EH (cell line): ENCODE data around the gene TFG.
A peak's percentile ranks its signal among the peaks of the same experiment; 100 is the strongest.
"Not testable (repeated sequence)": the region's sequence is repeated elsewhere in the genome, so short reads cannot be mapped to it uniquely, and the experiment has no call there.

Experiments used
- DNase-seq: peaks from one replicate; pipeline ENCODE4 v3.0.0-alpha.2; 2015; ENCODE audit warnings: low read depth

The TFG gene

DNA sequence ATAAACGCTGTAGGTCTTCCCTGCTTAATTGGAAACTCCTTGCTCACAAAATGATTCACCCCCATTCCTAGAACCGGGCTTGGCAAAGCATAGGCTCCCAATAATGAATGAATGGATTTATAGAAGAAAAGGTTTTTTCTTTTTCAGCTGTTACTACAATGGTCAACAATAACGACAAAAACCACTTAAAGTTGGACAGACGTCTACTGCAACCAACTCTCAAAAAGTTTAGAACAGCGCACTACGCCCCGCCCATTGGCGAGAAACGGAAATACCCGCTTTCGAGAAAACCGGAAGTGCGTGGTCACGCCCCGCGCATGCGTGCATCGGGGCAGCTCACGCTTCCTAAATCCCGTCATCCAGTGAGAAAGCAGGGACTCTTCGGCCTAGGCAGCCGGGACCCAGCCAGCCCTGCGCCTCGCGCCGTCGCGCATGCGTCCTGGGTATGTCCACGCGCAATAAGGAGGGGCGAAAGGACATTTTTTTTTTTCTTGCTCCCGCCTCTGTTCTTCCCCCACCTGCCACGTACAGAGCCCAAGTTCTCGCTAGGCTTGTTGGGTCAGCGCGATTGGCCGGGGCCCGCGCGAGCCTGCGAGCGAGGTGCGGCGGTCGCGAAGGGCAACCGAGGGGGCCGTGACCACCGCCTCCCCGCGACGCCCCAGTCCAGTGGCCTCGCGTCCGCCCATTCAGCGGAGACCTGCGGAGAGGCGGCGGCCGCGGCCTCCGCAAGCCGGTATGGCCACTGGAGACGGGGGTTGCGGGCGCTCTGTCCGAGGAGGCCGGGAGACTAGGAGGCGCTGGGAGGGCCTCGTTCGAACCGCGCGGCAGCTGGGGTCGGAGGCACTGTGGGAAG, at the start of gene TFG:
Gene TFG (plus strand): TSS at position 506 of the 853 bp plus-strand sequence. CDS start 4,192 bp downstream, outside the sequence.
- DNase-seq: peak; percentile 99

DNA sequence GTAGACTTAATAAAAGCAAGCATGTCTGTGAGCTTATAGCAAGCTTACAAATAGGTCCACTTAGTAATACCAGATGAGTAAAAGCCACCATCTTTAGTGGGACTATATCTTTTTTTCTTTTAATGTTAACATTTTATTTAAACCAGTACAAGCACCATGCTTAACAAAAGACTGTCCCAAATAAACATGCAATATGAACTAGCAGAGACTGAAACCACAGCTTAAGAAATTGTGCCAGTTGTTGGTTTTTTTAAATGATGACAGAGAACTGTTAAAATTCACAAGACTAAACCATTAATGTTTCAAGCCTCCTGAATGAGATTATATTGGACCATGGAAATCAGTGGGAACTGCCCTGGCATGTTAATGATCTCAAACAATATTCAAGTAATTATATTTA, 48.0 kb upstream of the TFG start:
- DNase-seq: not testable (repeated sequence)

DNA sequence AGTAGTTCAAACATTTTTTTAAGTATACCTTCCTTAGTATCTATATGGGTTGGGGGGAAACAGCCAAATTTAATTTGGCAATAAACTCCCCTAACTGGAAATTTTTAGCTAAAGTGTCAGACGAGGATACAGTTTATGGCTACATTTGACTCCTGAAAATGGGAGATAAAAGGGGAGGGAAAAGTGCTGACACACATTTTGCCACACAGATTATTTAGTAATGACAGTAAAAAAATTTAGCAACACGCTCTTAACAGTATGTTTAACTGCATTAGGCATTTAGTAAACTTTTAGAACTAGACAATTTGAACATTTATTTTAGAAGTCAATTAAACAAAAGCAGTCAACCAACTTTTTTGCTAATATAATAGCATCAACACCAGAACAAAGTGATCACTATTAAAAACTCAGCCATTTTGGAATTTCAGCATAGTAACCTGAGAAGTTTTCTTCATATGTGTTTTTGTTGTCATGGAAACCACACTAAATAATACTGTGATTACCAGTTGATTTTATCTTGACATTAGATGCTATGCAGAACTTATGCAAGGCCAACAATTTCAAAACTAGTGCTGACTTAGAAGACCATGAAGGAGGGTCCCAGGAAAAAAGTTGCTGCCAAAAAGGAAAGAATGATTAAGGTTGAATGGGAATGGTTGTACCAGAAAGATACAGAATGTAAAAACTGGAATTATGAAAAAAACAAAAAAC, 47.0 kb upstream of the TFG start:
- DNase-seq: peak; percentile 23

GRCh38 chr3:100665230-100665629, 44.1 kb upstream of the TFG start:
- DNase-seq: no peak

- DNase-seq: not testable (repeated sequence)
Observed at GRCh38 chr3:100666699-100667098, 42.6 kb upstream of the TFG start.

GRCh38 chr3:100667316-100667715, 42.0 kb upstream of the TFG start:
- DNase-seq: not testable (repeated sequence)

GRCh38 chr3:100670995-100671394, 38.3 kb upstream of the TFG start:
- not testable (repeated sequence) for DNase-seq

- DNase-seq: no peak
Observed at GRCh38 chr3:100681496-100681895, 27.8 kb upstream of the TFG start.

GRCh38 chr3:100682056-100682853, 27.0 kb upstream of the TFG start:
- peak; percentile 9 for DNase-seq

DNA sequence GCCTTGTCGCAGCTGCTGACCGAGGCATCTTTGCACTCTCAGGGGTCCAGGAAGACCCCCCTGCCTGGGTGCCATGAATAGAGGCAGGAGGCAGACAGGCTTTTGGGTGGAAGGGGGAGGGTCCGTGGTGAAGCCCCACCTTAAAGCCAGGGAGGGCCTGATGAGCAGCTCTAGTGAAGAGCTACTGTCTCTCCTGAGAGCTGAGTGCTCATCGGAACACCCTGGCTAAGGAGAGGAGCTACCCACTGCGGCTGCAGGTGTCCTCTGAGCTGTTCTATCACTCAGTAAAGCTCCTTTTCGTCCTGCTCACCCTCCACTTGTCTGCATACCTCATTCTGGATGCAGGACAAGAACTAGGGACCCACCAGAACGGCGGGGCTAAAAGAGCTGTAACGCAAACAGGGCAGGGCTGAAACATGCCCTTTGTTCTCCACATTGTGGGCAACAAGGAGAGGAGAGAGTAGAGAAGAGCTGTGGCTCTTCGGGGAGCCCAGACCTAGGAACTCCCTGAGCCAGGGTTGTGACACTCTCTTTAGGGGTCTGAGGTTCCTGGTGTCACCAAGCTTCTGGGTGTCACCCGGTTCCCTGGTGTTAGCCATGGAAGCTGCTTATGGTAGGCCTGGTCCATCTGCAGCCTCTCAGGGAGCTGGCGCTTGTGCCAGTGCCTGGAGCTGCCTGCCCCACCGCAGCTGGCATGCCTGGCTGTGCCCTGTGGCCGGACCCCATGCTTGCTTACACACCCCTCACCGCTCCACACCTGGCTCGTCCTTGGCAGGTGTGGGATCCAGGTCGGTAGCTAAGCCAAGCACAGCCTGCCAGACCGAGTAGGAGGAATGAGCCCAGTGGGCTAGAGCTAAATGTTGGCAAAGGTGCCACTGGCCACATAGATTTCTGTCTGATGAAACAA, 26.2 kb upstream of the TFG start:
- no peak for DNase-seq

GRCh38 chr3:100693225-100693624, 16.1 kb upstream of the TFG start:
- DNase-seq: no peak

- no peak for DNase-seq
Observed at GRCh38 chr3:100695696-100696095, 13.6 kb upstream of the TFG start.

GRCh38 chr3:100696161-100696560, 13.1 kb upstream of the TFG start:
- no peak for DNase-seq

DNA sequence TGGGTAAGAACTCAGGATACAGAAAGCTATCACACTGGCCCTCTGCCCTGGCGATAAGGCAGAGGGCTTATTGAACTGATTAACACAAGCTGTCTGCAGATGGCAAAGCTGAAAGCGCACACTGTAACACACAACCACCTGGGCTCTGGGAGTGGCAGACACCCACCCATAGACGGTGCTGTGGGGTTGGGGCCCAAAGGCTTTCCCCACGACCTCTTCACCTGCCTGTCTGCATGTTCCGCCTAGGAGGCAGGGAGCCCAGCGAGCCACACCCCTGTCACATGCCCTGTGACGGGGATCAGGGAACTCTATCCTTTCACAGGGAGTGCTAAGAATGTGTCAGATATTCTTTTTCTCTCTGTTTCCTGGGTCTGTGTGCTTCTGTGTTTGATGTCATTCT, 12.1 kb upstream of the TFG start:
- DNase-seq: no peak

GRCh38 chr3:100697723-100698285, 11.5 kb upstream of the TFG start:
- no peak for DNase-seq

DNA sequence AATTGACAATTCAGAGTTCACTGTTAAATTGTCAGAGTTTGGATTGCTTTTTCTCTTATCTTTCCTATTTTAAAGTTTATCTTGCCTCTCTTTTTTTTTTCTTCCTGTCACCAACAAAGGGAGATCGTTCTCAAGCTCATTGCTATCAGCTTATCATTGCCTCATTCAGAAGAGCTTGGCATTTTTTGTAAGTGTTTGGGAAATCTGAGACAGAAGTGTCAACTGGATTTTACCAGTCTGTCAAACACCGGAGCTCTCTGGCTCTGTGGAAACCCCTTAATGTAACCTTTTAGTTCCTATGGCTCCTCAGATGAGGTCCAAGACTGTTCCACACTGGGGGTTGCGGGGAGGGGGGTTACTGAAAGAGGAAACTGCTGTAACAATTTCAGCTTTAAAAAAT, 10.6 kb upstream of the TFG start:
- no peak for DNase-seq

DNA sequence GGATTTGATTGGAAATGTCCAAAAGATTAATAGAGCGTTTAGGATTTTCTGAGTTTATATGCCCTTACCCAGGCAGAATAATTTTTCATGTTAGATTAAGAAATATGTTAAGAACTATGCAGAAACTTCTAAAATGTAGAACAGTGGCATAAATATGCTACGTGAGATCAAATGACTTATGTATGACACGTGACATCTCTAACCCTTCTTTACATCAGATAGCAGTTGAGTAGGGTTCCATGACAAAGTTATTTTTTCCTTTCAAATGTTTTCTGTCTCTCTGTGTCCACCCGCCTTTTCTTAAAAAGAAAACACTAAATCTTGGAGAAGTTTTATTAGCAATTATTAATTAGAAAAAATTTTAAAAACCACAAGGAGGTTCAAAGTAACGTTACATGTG, 8.6 kb upstream of the TFG start:
- DNase-seq: no peak

DNA sequence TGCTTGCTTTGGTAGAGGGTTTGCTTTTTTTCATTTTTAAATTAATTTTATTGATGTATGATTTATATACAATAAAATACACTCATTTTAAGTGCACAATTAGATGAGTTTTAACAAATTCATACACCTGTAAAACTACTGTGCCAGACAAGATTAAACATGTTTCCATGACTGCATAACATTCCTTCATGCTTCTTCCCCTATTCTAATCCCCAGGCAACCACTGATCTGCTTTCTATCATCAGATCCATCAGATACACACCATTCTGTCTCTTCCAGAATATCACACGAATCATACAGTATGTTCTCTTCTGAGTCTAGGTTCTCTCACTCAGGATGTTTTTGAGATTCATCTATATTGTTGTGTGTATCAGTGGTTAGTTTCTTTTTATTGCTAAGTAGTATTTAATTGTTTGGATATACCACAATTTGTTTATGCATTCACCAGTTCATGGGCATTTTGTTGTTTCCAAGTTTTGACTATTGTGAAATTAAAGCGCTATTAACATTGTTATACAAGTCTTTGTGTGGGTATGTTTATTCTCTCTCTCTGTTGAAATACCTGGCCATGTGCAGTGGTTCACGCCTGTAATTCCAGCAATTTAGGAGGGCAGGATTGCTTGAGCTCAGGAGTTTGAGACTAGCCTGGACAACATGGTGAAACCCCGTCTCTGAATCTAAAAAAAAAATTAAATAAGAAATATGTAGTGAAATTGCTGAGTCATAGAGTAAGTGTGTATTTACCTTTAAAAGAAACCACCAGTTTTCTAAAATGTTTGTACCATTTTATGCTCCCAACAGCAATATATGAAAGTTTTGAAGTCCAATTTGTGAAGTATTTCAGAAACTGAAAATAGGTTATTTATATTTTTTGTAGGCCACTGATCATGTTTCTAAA, 7.0 kb upstream of the TFG start:
- no peak for DNase-seq

GRCh38 chr3:100702980-100703345, 6.3 kb upstream of the TFG start:
- no peak for DNase-seq

GRCh38 chr3:100703865-100704264, 5.4 kb upstream of the TFG start:
- no peak for DNase-seq
